H1 (cell line): ENCODE data around the gene TGM5.

Source experiments
- CBX8 ChIP-seq: fragments of 300-800, 300-1000 bp; sonication (generic); IDR thresholded peaks from 2 replicates; pipeline ENCODE4 v1.7.1; 2016; ENCODE audit warnings: low read depth, low read length, borderline replicate concordance
- NRF1 ChIP-seq: IDR thresholded peaks from 2 replicates; pipeline ENCODE4 v1.6.1; 2011; ENCODE audit warnings: mild to moderate bottlenecking, low read depth, low read length, improper control_type of control experiment
- POLR2A ChIP-seq, 2 experiments: IDR thresholded peaks; 1 replicate in 1 of 2; 2 replicates in 1 of 2; pipeline ENCODE4 v1.6.1; 2011; ENCODE audit warnings: low read depth in 2 of 2, low read length in 2 of 2, mild to moderate bottlenecking in 2 of 2; ENCODE audit errors: control extremely low read depth in 1 of 2

- TF ChIP-seq POLR2A (IDR thresholded peaks at IDR 0.05; ENCODE audit: control extremely low read depth in 1 of 2, low read depth in 2 of 2, low read length in 2 of 2) (no peak), CBX8 (no peak), NRF1 (no peak)
Measured at GRCh38 chr15:43229977-43230376, 36.8 kb downstream of the TGM5 start.
